GM19238 (cell line): ENCODE results near the gene ZNF783.
"Not testable (repeated sequence)": the region's sequence is repeated elsewhere in the genome, so short reads cannot be mapped to it uniquely, and the experiment has no call there.

ENCODE experiments used
- DNase-seq: peaks from one replicate; pipeline ENCODE4 v3.0.0; 2011; ENCODE audit warnings: low spot score; ENCODE audit not compliant: insufficient read length

Gene ZNF783

GRCh38 chr7:149239345-149240143 lies 22.5 kb upstream of the ZNF783 start, which contains the start of gene ZNF212:
Gene ZNF212 (plus strand): TSS chr7:149239651. CDS start chr7:149239779, 128 bp downstream.
- DNase-seq: peak; percentile 96

DNA sequence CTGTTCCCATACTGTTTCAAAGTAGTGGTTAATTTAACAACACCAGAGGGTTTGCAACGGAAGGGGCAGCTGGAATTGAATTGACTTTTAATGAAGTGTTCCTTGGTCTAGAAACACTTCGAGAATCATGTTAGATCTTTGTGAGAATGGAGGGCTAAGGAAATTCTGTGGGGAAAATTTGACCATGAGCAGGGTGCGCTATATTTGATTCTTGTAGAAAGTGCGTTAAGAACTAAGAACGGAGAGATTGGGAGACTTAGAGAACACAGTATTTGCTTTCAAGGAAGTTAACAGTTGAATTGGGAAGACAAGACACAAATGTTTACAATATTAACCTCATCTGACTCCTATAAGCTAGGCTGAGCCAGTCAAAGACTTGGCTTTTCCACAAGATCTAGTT lies 21.4 kb upstream of the ZNF783 start:
- DNase-seq: no peak

DNA sequence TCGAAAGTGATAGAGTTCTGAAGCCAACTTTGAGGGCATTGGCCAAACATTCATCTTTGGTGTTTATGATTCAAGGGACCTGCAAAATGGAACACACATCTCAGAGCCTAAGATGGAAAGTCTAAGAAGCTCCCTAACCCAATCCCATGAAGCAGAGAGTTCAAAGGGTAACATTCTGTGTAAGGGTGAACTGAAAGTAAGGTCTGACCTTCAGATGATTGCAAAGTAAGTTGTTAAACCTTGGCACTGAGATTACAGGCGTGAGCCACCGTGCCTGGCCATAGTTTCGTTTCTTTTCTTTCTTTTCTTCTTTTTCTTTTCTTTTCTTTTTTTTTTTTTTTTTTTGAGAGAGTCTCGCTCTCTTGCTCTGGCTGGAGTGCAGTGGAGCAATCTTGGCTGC lies 20.3 kb upstream of the ZNF783 start:
- DNase-seq: no peak

- no peak for DNase-seq
Observed at GRCh38 chr7:149245244-149245643, 16.8 kb upstream of the ZNF783 start.

DNA sequence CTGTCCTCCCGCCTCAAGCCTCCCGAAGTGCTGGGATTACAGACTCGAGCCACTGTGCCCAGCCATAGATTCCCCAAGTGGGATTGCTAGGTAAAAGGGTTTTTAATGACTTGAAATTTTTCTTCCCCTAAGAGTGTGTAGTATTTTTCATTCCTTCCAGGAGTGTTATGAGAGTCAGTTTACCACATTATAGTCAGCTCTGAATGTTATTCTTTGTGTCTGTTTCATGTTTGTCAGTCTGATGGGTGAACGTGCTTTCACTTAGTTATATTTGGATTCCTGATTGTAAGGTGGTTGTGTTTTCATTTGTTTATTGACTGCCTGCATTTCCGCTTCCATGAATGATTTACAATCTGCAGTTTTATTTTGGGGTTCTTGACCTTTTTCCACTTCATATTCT lies 16.3 kb upstream of the ZNF783 start:
- no peak for DNase-seq

DNA sequence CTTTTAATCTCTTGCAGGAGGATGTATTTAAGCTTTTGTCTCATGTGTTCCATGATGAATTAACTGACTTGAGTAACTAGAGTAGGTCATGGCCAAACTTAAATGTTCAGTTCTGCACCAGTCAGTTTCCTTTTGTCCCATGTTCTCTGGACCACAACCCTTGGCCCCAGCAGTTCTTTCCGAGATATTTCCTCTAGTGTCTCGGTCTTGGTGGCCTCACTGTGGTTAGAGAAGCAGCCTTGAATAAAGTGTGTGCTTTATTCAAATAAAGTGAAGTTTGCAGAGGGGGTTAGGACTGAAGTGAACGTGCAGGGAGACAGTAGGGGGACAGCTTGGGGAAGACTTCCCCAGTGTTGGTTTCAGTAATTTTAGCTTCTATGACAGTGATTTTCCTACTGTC lies 13.2 kb upstream of the ZNF783 start:
- DNase-seq: no peak

- not testable (repeated sequence) for DNase-seq
Observed at GRCh38 chr7:149250151-149250550, 11.8 kb upstream of the ZNF783 start.

- DNase-seq: not testable (repeated sequence)
Observed at GRCh38 chr7:149251518-149251917, 10.5 kb upstream of the ZNF783 start.

GRCh38 chr7:149252378-149252777 lies 9.6 kb upstream of the ZNF783 start:
- no peak for DNase-seq

GRCh38 chr7:149253665-149254064 lies 8.3 kb upstream of the ZNF783 start:
- DNase-seq: no peak

GRCh38 chr7:149254181-149254858 lies 7.7 kb upstream of the ZNF783 start:
- no peak for DNase-seq

GRCh38 chr7:149255174-149255573 lies 6.8 kb upstream of the ZNF783 start:
- no peak for DNase-seq

DNA sequence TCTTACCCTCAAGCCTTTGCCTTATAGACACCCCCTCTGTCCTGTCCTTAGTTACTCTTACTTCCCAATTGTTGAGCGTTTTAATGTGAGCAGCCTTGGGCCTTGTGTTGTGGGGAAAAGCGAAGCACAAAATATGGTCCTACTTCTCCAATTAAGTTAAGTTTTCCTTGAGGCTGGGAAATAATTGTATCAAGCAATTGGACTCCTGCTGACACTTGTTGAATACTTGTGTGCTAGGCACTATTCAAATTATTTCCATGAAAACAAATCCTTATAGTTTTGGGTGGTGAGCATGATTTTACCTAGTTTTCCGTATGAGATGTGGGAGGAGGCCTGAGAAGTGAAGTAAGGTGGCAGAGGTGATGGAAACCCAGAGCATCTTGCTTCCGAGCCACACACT lies 5.4 kb upstream of the ZNF783 start:
- no peak for DNase-seq

GRCh38 chr7:149257146-149257545 lies 4.8 kb upstream of the ZNF783 start:
- no peak for DNase-seq

DNA sequence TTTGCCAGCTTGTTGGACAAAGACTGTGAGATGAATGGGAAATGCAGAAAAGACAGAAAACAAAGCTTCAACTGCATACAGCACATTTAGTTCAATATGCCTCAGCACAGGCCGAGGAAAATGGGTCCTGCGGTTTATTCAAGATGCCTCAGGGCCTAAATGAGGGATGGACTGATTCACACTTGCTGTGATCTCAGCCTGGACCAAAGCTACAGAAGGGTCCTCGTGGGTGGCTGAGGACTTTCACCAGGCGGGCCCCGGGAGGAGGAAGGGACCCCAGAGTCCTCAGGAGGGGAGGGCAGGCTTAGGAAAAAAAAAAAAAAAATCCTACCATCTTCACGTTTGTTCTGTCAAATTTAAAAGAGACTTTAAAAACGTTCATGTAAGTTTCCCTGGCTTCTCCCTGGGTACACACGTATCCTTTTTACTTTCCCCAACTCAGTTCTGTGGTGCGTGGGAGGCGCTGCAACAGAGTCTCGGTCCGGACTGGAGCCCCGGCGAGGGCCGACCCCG lies 624 bp upstream of the ZNF783 start:
- no peak for DNase-seq

GRCh38 chr7:149266451-149266850 lies 4.5 kb downstream of the ZNF783 start:
- no peak for DNase-seq

GRCh38 chr7:149267733-149268132 lies 5.7 kb downstream of the ZNF783 start:
- DNase-seq: no peak

GRCh38 chr7:149274424-149274823 lies 12.4 kb downstream of the ZNF783 start:
- DNase-seq: not testable (repeated sequence)

DNA sequence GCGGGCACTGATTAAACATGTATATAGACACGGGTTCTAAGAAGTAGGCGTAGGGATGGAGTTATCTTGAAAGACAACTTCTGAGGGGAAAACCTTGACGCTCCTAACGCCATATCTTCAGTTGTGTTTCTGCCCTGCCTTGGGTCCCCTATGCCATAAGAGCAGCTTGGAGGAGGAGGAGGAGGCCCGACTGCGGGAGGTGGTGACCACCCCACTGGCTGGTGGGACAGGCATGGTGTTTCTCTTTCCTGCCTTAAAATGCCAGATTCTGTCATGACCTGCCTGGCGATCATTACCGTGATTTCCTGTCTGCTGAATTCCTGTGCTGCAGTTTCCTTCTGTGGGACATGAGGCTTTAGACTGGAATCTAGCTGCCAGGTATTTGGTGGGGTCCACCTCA lies 15.9 kb downstream of the ZNF783 start:
- no peak for DNase-seq

DNA sequence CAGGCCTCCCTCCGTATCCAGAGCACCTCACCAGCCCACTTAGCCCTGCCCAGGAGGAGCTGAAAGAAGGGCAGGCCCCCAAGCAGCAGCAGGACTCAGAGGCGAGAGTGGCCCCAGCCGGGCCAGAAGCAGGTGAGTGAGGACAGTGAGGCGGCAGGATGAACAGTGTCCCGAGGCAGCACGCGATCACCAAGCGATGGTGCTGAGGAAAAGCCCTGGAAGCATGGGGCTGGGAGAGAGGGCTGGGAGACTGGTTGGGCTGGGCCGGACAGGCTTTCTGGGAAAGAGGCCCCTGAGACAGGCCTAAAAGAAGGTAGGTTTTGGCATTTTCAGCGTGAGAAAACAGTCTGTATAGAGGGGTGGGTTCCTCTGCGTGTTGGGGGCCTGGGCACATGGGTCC lies 16.4 kb downstream of the ZNF783 start:
- no peak for DNase-seq

DNA sequence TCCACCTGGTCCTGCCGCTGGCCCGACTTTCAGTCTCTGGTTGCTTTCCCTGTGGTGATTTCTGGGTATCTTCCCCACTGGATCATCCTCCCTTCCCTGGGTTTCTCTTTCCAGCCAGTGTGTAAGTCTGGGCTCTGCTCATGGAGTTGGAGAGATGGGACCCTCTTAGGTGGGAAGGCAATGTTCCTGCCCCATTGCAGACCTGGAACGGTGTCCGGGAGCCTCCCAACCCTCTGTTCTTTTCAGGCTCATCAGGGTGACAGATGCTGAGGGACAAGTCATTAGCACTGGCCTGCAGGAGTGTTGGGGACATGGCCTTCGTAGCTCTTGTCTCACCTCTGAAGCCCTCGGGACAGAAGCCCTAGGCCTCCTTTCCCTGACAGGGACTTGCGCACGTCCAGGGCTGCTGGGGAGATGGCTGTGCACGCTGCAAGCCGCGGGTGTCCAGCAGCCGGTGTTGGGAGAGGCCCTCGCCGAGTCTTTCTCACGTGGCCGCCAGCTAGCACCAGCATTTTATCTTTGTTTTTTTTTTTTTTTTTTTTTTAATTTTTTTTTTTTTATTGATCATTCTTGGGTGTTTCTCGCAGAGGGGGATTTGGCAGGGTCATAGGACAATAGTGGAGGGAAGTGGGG lies 17.2 kb downstream of the ZNF783 start:
- DNase-seq: no peak

GRCh38 chr7:149280151-149280550 lies 18.2 kb downstream of the ZNF783 start:
- DNase-seq: no peak
